NCI-H128 (cell line): Measurements from ENCODE around the gene MYF6.

Experiments used
- DNase-seq: peaks from one replicate; lab custom pipeline; 2025; ENCODE audit not compliant: unreplicated experiment; lab: John Stamatoyannopoulos, UW

The MYF6 gene

DNA sequence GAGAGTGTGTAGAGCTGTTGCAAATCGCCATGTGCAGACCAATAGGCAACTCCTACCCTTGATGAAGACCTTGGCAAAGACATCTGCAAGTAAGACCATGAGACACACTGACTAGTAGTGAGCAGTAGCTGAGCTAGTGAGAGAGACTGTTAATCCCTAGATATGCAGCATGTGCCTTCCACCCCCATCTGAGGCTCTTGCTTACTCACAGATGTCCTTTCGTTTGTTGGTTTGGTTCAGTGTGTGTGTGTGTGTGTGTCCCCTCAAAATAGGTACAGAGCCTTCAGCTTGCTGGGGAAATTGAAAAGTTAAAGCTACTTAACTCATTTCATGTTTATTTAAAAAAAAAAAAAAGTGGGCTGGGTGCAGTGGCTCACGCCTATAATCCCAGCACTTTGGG is 46.8 kb downstream of the MYF6 start:
- no peak for DNase-seq

DNA sequence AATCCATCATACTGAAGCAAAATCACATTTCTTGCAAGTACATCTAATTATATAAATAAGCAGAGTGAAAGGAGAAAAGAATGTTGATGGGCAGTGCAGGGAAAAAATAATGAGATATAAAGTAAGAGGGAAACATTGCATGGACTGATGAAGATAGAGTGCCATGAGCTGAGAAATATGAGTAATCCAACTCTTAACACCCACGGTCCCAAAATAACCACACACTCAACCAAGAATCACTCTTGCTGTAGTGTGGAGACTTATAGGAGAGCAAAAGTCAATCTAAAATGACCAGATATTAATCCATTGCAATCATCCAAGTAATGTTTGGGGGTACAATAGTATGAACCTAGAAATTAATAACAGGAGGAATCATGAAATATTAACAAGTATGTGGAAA is 49.4 kb downstream of the MYF6 start:
- no peak for DNase-seq
